K562 (cell line): ENCODE measurements around the gene HMGN3. TPM values are rescaled to one million over a fixed set of nuclear protein-coding genes. Genes with fewer than 3 reads are reported as not detected.

ENCODE experiments used
- BDP1 ChIP-seq: IDR thresholded peaks from 3 replicates; pipeline ENCODE4 v1.6.1; 2011; ENCODE audit not compliant: insufficient read length, insufficient read depth
- COPS2 ChIP-seq: fragments of 450-650 bp; conservative IDR thresholded peaks from 2 replicates; pipeline ENCODE4 v1.6.1; 2016; ENCODE audit warnings: mild to moderate bottlenecking, moderate library complexity
- ETV1 ChIP-seq: fragments of 450-650 bp; conservative IDR thresholded peaks from 2 replicates; pipeline ENCODE4 v1.6.1; 2016; ENCODE audit warnings: missing genetic modification characterization, control low read depth, low read depth, missing compliant biosample characterization
- FUS ChIP-seq: fragments of 200-400 bp; formaldehyde crosslinking; optimal IDR thresholded peaks from 2 replicates; pipeline ENCODE3; 2017; ENCODE audit warnings: low read depth, low read length
- GABPA ChIP-seq: fragments of 200-800 bp; sonication (Bioruptor generic); conservative IDR thresholded peaks from 2 replicates; pipeline ENCODE4 v1.6.1; 2016; ENCODE audit warnings: low read depth, missing genetic modification characterization, missing compliant biosample characterization
- GATA2 ChIP-seq: sonication (generic); formaldehyde crosslinking; IDR thresholded peaks from 2 replicates; pipeline ENCODE4 v1.4.0; 2020; ENCODE audit warnings: mild to moderate bottlenecking, missing genetic modification reagents
- KLF6 ChIP-seq: fragments of 250-450 bp; sonication (Bioruptor Pico); IDR thresholded peaks from 2 replicates; pipeline ENCODE4 v1.4.0; 2020; ENCODE audit warnings: mild to moderate bottlenecking, moderate library complexity, borderline replicate concordance
- NFE2 ChIP-seq: IDR thresholded peaks from 2 replicates; pipeline ENCODE4 v1.6.1; 2014; ENCODE audit warnings: antibody characterized with exemption, low read depth
- NR2C2 ChIP-seq, 2 experiments: fragments of 200-800 bp in 1 of 2; sonication (Bioruptor generic) in 1 of 2; sonication (generic) in 1 of 2; formaldehyde crosslinking in 1 of 2; IDR thresholded peaks; 2 replicates each; pipeline versions ENCODE4 v1.6.1 to v1.8.0; 2016 to 2022; ENCODE audit warnings: mild to moderate bottlenecking in 1 of 2, missing compliant biosample characterization in 1 of 2, missing genetic modification characterization in 1 of 2, missing genetic modification reagents in 1 of 2
- PML ChIP-seq: IDR thresholded peaks from 2 replicates; pipeline ENCODE4 v1.6.1; 2012; ENCODE audit warnings: low read length, inconsistent platforms
- PTRF ChIP-seq: fragments of 450-650 bp; IDR thresholded peaks from 2 replicates; pipeline ENCODE4 v1.6.1; 2016; ENCODE audit warnings: mild to moderate bottlenecking, missing genetic modification characterization, missing compliant biosample characterization
- PYGO2 ChIP-seq: fragments of 450-650 bp; IDR thresholded peaks from 2 replicates; pipeline ENCODE4 v1.6.1; 2016; ENCODE audit warnings: mild to moderate bottlenecking, missing genetic modification characterization, moderate library complexity, missing compliant biosample characterization
- RBM14 ChIP-seq: fragments of 200-400 bp; formaldehyde crosslinking; IDR thresholded peaks from 2 replicates; pipeline ENCODE4 v1.6.1; 2018; ENCODE audit warnings: low read depth, mild to moderate bottlenecking, low read length, moderate library complexity, borderline replicate concordance; ENCODE audit not compliant: insufficient read depth
- SRSF1 ChIP-seq: fragments of 200-400 bp; formaldehyde crosslinking; IDR thresholded peaks from 2 replicates; pipeline ENCODE4 v1.6.1; 2017; ENCODE audit warnings: mild to moderate bottlenecking, low read depth, low read length, moderate library complexity
- TCF7 ChIP-seq: sonication (generic); IDR thresholded peaks from 2 replicates; pipeline ENCODE4 v1.6.1; 2016; ENCODE audit warnings: antibody characterized with exemption, borderline replicate concordance
- TFAM ChIP-seq: fragments of 250-450 bp; sonication (Bioruptor Pico); conservative IDR thresholded peaks from 2 replicates; pipeline ENCODE4 v1.5.0; 2021; ENCODE audit warnings: mild to moderate bottlenecking, moderate library complexity
- TFAP4 ChIP-seq: sonication (generic); formaldehyde crosslinking; IDR thresholded peaks from 2 replicates; pipeline ENCODE4 v1.8.0; 2022; ENCODE audit warnings: missing genetic modification reagents, mild to moderate bottlenecking, moderate library complexity, borderline replicate concordance
- ZBTB17 ChIP-seq: fragments of 450-650 bp; formaldehyde crosslinking; IDR thresholded peaks from 2 replicates; pipeline ENCODE4 v1.4.0; 2020; ENCODE audit warnings: mild to moderate bottlenecking
- ZNF12 ChIP-seq: sonication (generic); formaldehyde crosslinking; IDR thresholded peaks from 2 replicates; pipeline ENCODE4 v1.4.0; 2020; ENCODE audit warnings: mild to moderate bottlenecking, missing genetic modification reagents
- ZNF175 ChIP-seq: fragments of 200-800 bp; sonication (Bioruptor generic); IDR thresholded peaks from 2 replicates; pipeline ENCODE4 v1.6.1; 2016; ENCODE audit warnings: low read depth, mild to moderate bottlenecking, missing genetic modification characterization, missing compliant biosample characterization
- ZNF780A ChIP-seq: fragments of 250-450 bp; sonication (Bioruptor Pico); IDR thresholded peaks from 2 replicates; pipeline ENCODE4 v1.5.0; 2021; ENCODE audit warnings: mild to moderate bottlenecking
- polyA plus RNA-seq, 8 experiments: library from polyadenylated mRNA; depleted of rRNA in 4 of 8; stranded (reverse) in 5 of 8; unstranded in 3 of 8; fragments of >200 nt; fragmentation: Nextera tagmentation in 2 of 8; fragmentation: Illumina TruSeq in 1 of 8; extraction: Ambion mirVana in 2 of 8; extraction: Trizol in 1 of 8; gene quantifications; 2 replicates each; pipeline versions ENCODE4 v1.2.1 to v1.2.3, GENCODE V29; 2011 to 2014; ENCODE audit warnings: inconsistent platforms in 1 of 8, missing spikeins in 1 of 8
- total RNA-seq, 7 experiments: library from RNA; depleted of rRNA in 6 of 7; stranded (reverse); fragments of >200 nt in 6 of 7; fragmentation: Illumina TruSeq in 2 of 7; extraction: Trizol in 2 of 7; gene quantifications; 2 replicates each; pipeline versions ENCODE4 v1.2.1 to v1.2.3, GENCODE V29; 2011 to 2021; ENCODE audit warnings: low replicate concordance in 1 of 7
- TF ChIP-seq, protein P1 (sequence below): sonication (generic); formaldehyde crosslinking; IDR thresholded peaks from 2 replicates; pipeline ENCODE4 v1.8.0; 2022; ENCODE audit warnings: missing genetic modification reagents, mild to moderate bottlenecking, borderline replicate concordance
- TF ChIP-seq, protein P2 (sequence below): sonication (generic); formaldehyde crosslinking; IDR thresholded peaks from 2 replicates; pipeline ENCODE4 v1.8.1; 2023; ENCODE audit warnings: mild to moderate bottlenecking, missing genetic modification reagents
- TF ChIP-seq, protein P3 (sequence below): fragments of 450-650 bp; formaldehyde crosslinking; IDR thresholded peaks from 2 replicates; pipeline ENCODE4 v1.4.0; 2022; ENCODE audit warnings: mild to moderate bottlenecking, moderate library complexity

Gene HMGN3
- total and polyA plus RNA-seq, 9 of the 15 experiments (the other 6 are each of a cell fraction or from before 2014, with no cell fraction given): 42.1 to 154 (median 88.1) TPM

DNA sequence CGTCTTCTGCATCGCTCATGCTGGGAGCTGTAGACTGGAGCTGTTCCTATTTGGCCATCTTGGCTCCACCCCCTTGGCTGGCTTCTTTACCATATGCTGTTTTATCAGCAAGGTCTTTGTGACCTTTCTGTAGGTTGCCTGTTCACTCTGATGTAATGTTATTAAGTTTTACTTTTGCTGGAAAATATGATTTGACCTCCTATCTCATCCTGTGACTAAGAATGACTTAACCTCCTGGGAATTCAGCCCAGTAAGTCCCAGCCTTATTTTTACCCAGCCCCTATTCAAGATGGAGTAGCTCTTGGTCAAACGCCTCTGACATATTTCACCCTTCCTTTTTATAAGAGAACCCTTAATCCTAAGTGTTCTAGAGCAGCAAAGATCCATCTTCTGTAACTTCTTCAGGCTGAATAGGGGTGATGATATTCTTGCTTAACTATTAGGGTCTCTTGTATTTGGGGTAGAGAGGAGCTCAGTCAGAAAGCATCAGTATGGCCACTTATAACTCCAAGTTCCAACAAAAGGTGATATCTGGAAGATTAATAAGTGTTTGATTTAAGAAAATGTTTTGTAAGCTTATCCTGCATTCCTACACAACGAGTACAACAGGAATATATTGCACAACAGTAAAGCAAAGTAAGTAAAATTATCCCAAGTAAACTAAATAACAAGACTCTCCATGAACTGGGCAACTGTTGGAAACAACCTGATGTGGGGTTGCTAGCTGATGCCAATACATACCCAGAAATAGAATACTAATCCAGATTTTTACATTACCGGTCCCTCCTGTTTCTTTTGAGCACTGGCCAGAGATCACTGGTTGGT, 23.1 kb upstream of the HMGN3 start (continued):
- no peak for TF ChIP-seq TFAP4 (CRISPR knock-in tag)
- no peak for TF ChIP-seq ETV1 (tag)
- no peak for TF ChIP-seq PML
- TF ChIP-seq, protein P1, sequence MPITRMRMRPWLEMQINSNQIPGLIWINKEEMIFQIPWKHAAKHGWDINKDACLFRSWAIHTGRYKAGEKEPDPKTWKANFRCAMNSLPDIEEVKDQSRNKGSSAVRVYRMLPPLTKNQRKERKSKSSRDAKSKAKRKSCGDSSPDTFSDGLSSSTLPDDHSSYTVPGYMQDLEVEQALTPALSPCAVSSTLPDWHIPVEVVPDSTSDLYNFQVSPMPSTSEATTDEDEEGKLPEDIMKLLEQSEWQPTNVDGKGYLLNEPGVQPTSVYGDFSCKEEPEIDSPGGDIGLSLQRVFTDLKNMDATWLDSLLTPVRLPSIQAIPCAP: no peak
- no peak for TF ChIP-seq ZBTB17 (CRISPR knock-in tag)
- no peak for TF ChIP-seq BDP1
- TF ChIP-seq SRSF1: no peak
- TF ChIP-seq KLF6 (CRISPR knock-in tag): peak; percentile 55; the same call in 1 of the 2 replicates
- 0 out of 2 replicates have a peak, but pooled peaks have one; percentile 65 for TF ChIP-seq PTRF
- TF ChIP-seq, protein P2, sequence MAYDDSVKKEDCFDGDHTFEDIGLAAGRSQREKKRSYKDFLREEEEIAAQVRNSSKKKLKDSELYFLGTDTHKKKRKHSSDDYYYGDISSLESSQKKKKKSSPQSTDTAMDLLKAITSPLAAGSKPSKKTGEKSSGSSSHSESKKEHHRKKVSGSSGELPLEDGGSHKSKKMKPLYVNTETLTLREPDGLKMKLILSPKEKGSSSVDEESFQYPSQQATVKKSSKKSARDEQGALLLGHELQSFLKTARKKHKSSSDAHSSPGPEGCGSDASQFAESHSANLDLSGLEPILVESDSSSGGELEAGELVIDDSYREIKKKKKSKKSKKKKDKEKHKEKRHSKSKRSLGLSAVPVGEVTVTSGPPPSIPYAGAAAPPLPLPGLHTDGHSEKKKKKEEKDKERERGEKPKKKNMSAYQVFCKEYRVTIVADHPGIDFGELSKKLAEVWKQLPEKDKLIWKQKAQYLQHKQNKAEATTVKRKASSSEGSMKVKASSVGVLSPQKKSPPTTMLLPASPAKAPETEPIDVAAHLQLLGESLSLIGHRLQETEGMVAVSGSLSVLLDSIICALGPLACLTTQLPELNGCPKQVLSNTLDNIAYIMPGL: no peak
- no peak for TF ChIP-seq GABPA (tag)
- no peak for TF ChIP-seq NR2C2 (CRISPR knock-in tag; IDR thresholded peaks at IDR 0.05)
- TF ChIP-seq NR2C2 (tag; IDR thresholded peaks at IDR 0.05): peak; percentile 30; the same call in 1 of the 2 replicates
- no peak for TF ChIP-seq GATA2 (CRISPR knock-in tag)
- TF ChIP-seq, protein P3, sequence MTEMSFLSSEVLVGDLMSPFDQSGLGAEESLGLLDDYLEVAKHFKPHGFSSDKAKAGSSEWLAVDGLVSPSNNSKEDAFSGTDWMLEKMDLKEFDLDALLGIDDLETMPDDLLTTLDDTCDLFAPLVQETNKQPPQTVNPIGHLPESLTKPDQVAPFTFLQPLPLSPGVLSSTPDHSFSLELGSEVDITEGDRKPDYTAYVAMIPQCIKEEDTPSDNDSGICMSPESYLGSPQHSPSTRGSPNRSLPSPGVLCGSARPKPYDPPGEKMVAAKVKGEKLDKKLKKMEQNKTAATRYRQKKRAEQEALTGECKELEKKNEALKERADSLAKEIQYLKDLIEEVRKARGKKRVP: no peak
- no peak for TF ChIP-seq ZNF780A (CRISPR knock-in tag)
- TF ChIP-seq ZNF12: no peak
- TF ChIP-seq COPS2: no peak
- no peak for TF ChIP-seq FUS
- TF ChIP-seq PYGO2 (tag): peak; percentile 70
- no peak for TF ChIP-seq TFAM (CRISPR knock-in tag)
- TF ChIP-seq RBM14: no peak
- TF ChIP-seq NFE2: no peak
- TF ChIP-seq TCF7: no peak
- peak; percentile 85 for TF ChIP-seq ZNF175
